ENCODE data around the gene COA8.
A peak's percentile ranks its signal among the peaks of the same experiment; 100 is the strongest.
"Not testable (repeated sequence)": the region's sequence is repeated elsewhere in the genome, so short reads cannot be mapped to it uniquely, and the experiment has no call there.

COA8 gene

GRCh38 chr14:103576371-103577024 lies 13.7 kb downstream of the COA8 start:
- FAIRE-seq = peak; percentile 9

- FAIRE-seq = no peak
These were observed 15.8 kb downstream of the COA8 start for GRCh38 chr14:103578401-103579075.

DNA sequence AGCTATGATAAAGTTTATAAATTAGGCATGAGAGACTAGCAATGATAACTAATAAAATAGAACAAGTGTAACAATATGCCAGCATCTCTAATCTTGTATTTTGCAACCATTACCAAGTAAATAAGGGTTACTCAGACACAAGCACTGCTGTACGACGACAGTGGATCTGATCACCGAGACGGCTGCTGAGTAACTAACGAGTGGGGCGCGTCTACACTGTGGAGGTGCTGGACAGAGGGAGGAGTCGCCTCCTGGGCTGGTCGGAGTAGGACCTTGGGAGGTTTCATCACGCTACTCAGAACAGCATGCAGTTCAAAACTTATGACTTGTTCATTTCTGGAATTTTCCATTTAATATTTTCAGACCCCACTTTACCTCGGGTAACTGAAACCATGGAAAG lies 18.4 kb downstream of the COA8 start:
- no peak for FAIRE-seq

- FAIRE-seq = no peak
These were observed 19.4 kb downstream of the COA8 start for GRCh38 chr14:103581954-103582703.

- no peak for FAIRE-seq
These were observed 21.7 kb downstream of the COA8 start for GRCh38 chr14:103584326-103584915.

DNA sequence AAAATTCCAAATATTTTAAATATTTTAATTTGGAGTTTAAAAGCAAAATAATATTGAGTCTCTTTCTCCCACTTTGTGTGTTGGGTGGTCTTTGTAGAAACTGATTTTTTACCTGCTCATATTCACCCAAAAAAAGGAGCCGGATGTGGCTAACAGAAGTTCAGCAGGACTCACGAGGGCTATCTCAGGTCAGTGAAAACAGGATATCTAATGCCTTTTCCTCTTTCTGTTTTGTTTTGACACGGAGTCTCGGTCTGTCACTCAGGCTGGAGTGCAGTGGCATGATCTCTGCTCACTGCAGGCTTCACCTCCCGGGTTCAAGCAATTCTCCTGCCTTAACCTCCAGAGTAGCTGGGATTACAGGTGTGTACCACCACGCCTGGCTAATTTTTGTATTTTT lies 30.8 kb downstream of the COA8 start:
- FAIRE-seq = no peak

- FAIRE-seq = no peak
These were observed 31.5 kb downstream of the COA8 start for GRCh38 chr14:103594265-103594664.

- FAIRE-seq = no peak
These were observed 35.0 kb downstream of the COA8 start for GRCh38 chr14:103597623-103598377.

DNA sequence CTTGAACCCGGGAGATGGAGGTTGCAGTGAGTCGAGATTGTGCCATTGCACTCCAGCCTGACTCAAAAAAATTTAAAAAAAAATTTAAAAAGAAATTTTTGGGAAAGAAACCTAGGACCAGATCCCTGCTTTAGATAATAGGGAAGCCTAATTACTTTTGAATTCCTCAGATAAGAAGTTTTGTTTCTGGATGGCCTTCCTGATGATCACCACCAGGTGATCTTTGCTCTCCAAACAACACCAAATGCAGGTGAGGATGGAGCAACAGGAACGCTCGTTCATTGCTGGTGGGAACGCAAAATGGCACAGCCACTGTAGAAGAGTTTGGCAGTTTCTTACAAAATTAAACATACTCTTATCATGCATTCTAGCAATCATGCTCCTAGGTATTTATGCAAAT lies 37.7 kb downstream of the COA8 start:
- no peak for FAIRE-seq

GRCh38 chr14:103604620-103605019 lies 41.9 kb downstream of the COA8 start:
- no peak for FAIRE-seq

GRCh38 chr14:103606963-103607668 lies 44.4 kb downstream of the COA8 start:
- FAIRE-seq = no peak

DNA sequence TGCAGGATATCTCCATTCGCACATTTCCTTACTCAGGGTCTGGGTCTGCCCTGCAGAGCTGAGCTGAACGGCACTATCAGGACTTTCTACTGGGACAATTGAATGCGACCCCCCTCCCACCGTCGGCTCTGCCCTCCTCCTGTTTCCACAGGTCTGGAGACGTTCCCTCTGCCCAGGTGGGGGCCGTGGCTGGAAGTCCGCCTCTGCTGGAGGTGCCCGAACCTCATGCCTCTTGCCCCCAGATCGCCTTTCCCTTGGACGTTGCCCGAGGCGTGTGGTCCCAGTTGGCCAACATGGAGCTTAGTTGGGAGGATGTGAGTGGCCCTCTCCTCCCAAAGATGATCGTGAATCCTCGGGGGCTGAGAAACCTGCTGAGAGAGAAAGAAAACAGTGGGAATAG lies 45.1 kb downstream of the COA8 start:
- FAIRE-seq = no peak

DNA sequence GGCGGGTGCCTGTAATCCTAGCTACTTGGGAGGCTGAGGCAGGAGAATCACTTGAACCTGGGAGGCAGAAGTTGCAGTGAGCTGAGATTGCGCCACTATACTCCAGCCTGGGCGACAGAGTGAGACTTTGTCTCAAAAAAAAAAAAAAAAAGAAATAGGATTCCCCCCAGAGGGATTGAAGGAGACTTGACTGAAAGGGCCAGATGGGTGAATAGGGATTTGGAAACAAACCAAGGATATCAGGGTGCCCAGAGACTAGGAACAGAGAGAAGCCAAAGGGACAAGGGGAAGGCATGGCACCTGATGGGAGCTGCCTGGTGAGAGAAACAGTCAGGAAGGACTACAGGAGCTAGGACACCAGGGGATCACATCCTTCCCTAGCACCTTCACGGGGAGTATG lies 46.3 kb downstream of the COA8 start:
- not testable (repeated sequence) for FAIRE-seq

GRCh38 chr14:103611215-103611614 lies 48.5 kb downstream of the COA8 start:
- no peak for FAIRE-seq

GRCh38 chr14:103613517-103613916 lies 50.8 kb downstream of the COA8 start:
- no peak for FAIRE-seq

DNA sequence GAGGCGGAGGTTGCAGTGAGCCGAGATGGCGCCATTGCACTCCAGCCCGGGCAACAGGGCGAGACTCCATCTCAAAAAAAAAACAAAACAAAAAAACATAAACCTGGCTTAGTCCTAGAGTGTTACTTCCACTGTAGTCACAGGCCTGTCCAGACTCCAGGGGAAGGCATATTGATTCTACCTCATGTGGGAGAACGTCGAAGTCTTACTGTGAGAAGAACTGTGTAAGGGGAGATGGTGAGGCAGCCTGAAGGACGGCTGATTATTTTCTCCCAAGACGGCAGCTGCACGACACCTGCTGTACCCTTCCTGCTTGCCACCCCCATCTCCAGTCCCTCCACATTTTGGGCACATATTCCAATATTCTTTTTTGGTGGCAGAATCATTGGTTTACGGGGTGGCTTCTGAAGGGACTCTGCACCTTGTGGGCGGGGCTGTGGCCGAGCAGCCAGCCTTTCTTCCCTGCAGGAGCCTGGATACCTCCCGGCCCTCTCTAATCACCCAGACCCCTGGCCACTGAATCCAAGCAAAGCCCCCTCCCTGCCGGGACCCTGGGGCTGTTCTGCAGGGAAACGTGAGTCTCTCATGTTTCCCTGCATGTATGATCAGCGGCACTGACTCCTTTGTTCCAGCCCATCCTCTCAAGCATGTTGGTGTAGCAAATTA lies 54.0 kb downstream of the COA8 start:
- FAIRE-seq = no peak

GRCh38 chr14:103619057-103619456 lies 56.3 kb downstream of the COA8 start:
- FAIRE-seq = no peak

DNA sequence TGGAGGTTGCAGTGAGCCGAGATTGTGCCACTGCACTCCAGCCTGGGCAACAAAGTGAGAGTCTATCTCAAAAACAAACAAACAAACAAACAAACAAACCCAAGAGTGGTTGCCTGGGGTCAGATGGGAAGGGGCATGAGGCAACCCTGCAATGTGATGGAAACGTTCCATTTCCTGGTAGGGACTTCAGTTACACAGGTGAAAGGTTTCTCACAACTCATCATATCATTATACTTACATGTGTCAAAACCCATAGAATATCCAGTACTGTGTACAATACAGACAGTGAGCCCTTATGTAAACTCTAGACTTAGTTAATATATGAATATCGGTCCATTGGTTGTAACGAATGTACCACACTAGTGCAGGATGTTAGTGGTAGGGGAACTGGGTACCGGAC lies 59.1 kb downstream of the COA8 start:
- FAIRE-seq = no peak

- no peak for FAIRE-seq
These were observed 60.5 kb downstream of the COA8 start for GRCh38 chr14:103623308-103623707.

GRCh38 chr14:103623883-103624482 lies 61.2 kb downstream of the COA8 start:
- FAIRE-seq = no peak

DNA sequence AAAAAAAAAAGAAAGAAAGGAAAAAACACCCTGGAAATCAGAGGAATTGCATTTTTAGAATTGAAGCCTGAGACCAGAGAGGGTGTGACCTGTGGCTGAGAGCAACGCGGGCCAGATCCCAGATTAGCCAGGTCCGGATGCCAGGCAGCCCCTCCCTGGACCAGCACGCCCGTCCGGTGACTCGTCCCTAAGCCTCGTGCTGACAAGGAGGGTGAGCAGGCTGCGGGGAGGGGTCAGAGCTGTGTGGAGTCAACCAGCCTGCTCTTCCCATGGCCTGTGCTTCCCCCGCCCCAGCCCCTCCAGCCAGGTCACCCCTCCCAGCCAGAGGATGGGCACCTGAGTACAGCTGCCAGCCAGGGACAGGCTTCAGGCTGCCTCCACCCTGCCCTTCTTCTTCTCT lies 62.1 kb downstream of the COA8 start:
- no peak for FAIRE-seq
